HG02588 (cell line): ENCODE data around the gene SHQ1.

Experiments used
- ATAC-seq: cut with Tn5 transposase; IDR thresholded peaks from one replicate; pipeline ENCODE4 v1.9.1; 2021; ENCODE audit warnings: mild to moderate bottlenecking, moderate library complexity; ENCODE audit not compliant: unreplicated experiment

The SHQ1 gene

DNA sequence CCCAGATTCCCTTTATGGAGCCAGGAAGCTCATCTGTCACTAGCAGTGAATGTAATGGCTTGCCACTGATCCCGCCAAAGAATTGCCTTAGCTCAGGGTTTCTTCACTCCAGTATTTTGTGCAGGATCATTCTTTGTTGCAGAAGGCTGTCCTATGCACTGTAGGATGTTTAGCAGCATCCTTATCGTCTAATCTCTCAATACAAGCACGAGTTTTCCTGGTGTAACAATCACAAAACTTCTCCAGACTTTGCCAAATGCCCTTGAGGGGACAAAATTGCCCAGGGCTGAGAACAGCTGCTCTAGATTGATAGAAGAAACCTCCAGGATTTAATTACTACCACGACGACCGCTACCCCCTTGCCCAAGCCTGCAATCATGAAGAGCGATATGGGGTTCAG, 6.8 kb upstream of the SHQ1 start:
- no peak for ATAC-seq

DNA sequence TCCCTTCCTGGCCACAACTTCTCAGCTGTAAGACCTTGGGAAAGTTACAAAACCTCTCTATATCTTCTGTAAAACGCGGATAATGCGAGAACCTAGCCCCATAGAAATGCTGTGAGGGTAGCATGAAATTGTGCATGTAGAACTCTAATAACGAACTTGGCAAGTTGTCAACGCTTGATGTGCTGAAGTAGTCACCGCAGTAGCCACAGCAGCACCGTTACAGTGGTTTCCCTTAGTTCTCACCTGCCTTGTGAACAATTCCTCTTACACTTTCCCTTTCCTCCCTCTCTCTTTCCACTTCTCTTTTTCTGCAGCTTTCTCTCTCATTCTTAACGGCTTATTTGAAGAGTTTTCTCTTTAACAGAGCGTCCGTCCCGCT, 447 bp upstream of the SHQ1 start:
- peak; percentile 27 for ATAC-seq

DNA sequence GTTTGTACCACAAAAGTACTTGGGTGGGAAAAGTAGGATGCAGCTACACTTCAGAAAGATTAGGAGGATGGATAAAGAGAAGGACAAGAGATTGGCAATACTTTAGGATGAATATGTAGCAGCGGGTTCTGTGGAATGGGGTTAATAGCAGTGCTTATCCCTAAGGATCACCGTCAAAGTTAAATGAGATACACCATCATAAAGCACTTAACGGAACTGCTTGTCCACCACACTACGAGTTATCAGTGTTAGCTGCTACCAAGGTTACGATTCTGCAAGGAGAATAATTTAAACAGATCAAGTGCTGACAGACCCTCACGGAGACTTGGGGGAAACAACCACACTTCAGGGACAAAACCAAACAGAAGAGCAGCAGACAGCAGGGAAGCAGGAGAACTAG, 963 bp downstream of the SHQ1 start:
- ATAC-seq = no peak

DNA sequence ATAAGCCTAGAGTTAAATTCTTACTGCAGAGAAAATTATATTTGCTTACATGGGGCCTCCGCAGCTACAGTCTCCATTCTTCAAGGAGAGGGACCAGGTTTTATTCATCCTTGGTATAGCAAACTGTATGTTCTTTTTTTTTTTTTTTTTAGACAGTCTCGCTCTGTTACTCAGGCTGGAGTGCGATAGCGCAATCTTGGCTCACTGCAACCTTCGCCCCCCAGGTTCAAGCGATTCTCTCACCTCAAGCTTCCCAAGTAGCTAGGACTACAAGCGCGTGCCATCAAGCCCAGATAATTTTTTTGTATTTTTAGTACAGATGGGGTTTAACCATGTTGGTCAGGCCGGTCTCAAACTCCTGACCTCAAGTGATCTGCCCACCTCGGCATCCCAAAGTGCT, 2.1 kb downstream of the SHQ1 start:
- ATAC-seq = no peak

DNA sequence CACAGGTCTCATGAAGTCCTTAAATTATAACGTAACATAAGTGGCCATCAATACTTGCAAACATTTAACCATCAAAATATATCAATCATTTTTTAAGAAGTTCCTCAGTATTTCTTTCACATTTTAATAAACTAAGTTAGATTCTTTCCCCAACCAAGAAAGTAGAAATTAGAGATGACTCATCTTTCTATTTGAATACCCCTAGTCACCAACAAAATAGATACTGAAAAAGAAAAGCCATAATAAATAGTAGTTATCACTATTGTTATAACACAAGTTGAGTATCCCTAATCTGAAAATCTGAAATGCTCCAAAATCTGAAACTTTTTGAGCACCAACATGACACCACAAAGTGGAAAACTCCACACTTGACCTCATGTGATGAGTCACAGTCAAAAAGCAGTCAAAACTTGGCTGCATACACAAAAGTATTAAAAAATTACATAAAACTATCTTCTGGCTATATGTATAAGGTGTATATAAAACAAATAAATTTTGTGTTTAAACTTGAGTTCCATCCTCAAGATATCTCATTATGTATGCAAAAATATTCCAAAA, 3.7 kb downstream of the SHQ1 start:
- ATAC-seq = no peak

DNA sequence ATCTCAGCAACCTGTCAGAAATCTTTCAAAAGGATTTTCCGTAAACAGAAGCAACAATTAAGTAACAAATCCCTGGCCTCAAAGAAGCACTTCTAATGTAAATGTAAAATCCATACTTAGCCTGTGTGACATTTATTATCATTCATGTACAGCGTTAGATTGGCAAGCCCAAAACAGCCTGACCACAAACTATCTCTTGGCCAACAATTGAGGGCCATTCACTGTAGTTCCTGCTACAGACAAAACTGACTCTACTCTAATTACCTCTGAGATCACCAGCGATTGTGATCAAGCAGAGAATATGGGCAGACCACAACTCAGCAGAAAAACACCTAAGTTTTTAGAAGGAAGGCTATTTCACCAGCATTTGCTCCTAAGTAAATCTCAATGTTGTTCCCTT, 9.2 kb downstream of the SHQ1 start:
- no peak for ATAC-seq

DNA sequence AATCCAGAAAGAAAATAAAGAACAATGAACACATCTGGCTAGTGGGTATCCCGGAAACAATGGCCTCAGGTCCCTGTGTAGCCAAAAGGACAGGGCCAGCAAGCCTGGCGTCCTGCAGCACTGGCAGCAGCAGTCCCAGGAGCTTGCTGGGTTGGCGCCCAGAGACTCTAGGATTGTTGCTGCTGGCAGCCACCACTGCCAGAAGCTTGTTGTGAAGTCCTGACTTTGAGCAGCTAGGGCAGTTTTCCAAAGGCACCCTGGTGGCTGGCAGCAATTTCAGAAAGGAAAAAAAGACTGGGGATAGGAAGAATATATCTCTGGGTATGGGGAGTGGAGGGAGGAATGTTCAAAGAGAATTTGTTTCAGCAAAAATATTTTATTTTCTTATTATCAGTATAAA, 11.3 kb downstream of the SHQ1 start:
- ATAC-seq = no peak

DNA sequence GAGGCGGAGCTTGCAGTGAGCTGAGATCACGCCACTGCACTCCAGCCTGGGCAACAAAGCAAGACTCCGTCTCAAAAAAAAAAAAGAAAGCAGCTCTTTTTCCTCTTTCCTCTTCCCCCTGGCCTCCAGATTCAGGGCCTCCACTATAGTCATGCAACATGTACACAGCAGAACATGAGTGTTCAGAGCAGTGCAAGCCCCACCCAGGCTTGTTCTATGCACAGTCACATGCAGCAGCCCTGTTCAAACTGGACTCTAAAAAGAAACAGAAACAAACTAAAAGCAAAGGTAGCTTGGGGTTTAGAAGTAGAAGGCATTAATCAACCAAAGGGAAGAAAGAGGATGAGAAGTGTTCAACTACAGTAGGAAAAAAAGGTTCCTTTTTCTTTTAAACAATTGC, 11.8 kb downstream of the SHQ1 start:
- no peak for ATAC-seq

DNA sequence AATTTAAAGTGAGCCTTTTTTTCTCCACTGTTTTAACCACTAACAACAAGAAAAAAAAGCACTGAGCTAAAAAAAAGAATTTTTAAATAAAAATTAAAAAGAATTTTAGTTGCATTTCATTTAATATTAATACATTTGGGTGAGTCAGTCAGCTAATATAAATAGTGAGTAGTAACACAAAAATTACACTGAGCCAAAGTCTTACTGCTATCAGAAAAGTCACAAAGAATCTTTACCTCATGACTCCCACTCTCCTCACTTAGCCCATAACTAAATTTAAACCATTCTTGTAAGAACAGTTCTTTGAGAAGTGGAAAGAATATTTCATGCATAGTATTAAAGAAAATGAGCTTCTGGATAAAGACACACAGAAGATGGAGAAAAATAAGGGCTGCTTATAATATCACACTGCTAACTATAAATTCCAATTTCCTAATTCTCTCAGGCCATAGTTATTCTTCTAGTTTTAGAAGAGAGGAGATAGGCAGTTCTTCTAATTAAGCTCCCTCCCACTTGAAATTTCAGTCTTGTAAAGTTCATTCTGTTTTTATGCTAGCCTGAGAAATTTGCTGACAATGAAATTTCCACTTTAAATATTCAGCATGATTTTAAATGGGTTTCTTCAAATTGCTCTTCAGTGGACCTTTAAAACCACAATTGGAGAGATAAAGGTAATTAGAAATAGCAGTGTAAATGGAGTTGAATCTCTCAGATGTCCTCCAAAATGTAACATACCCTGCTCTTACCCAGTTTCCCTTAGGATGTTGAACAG, 17.6 kb downstream of the SHQ1 start:
- ATAC-seq = no peak

DNA sequence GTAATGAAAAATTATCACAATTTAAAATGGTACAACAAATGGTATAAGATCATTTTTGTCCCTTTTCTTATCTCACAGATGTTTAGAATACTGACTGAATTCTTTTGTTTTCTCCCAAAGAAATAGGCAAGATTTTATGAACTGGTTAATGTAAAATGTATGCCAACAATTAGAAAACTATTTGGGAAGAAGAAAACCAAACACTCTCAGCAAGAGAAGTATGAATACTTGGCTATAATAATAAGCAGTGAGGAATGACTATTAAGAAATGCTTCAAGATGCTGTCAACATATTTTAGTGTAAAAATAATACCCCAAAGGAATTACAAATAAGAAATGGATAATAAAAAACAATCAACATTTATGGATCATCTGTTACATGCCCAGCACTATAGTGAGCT, 18.5 kb downstream of the SHQ1 start:
- no peak for ATAC-seq

DNA sequence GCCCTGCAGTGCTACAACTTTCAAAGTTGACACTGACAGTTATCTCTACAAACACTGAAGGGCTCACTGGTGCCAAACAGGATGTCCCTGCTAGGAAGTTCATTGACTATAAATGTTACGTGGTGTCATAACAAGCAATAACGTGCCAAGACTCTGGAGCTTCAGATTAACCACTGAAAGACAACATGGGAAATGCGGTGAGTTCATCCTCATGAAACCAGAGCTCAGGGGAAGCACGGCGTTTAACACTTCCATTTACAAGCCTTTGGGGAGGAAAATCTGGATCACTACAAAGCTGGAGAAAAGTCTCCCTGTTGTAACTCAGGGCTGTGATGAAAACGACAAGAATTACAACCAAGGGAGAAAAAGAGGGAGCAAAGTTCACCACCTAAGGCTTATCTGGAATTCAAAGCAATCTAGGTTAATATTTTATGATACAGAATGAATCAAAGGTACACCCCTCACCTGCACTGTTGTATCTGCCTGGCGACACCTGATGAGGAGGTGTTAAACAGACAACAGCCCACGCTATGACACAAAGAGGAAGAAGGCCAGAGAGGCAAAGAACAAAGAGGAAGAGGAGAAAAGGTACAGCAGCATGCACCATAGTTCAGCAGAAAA, 27.0 kb downstream of the SHQ1 start:
- ATAC-seq = no peak

DNA sequence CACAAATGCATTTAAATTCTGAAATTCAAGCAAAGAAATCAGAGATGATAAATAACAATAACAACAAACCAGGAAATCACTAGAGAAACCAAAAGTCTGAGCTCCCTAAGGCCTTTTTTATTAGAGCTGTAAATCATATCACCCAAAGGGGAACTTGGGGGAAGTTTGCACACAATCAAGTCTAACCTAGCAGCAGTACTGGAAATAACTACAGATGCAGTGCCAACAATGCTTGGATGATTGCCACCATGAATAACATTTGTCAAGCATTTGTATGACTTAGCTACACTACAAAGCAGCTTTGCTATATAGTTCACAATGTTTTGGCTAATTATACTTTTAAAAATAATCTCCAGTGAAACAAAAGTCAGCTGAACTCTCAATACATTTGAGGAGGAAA, 27.8 kb downstream of the SHQ1 start:
- no peak for ATAC-seq

DNA sequence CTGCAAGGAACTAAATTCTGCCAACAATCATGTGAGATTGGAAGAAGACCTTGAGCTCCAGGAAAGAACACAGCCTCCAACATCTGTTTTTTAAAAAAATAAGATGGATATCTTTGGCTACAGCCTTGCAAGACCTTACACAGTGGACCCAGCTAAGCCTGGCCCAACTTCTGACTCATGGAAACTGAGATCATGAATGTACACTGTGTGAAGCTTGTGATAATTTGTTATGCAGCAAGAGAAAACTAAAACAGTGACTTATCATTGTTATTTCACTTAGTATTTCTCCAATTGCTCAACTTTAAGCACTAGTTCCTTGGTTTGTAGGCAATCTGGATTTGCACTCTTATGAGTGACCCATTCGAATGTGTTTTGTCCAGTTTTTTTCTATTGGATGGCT, 29.3 kb downstream of the SHQ1 start:
- no peak for ATAC-seq

DNA sequence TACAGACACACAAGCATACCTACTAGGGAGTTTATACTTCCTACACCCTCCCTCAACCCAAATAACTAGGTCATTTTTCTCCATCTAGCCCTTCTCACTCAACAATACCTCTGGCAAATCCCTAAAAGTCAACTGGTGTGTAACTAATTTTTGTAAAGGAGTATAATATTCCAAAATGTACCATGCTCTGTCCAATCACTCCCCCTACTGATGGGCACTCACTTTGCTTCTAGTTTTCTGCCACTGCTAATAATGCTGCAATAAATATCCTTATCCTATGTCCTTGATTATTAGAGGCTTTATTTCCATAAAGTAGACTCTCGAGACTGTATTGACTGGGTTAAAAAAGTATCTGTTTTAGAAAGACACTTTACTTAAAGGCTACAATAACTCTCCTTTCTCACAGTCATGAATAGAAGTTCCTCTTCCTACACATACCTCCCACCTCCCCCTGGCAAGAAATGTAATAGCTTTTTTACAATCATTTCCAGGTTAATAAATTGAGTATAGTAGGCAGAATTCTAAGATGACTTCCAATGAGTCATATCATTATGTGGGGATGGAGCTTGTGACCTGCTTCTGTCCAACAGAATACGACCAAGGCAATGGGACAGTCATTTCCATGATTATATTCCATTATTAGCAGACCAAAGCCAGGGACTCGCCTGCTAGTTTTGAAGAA, 30.0 kb downstream of the SHQ1 start:
- no peak for ATAC-seq

DNA sequence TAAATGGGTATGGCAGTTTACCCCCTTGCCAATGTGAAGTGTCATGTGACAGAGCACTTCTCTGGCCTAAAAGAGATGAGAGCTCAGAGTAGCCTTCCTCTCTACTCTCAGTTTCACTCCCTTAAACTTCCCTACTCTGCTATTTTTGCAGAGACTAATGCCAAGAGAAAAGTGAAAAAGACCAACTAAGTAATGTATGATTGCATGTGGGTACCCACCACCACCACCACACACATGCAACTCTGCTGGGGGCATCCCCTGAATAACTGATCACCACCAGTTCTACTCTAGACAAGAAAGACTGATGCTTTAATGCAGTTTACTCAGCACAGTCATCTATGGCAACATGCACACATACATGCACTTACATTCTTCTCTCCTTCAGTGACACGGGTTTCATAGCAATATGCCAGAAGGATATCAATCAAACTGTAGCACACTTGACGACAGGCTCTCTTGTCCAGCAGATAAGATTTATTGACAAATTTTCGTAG, 31.3 kb downstream of the SHQ1 start:
- peak; percentile 69 for ATAC-seq

DNA sequence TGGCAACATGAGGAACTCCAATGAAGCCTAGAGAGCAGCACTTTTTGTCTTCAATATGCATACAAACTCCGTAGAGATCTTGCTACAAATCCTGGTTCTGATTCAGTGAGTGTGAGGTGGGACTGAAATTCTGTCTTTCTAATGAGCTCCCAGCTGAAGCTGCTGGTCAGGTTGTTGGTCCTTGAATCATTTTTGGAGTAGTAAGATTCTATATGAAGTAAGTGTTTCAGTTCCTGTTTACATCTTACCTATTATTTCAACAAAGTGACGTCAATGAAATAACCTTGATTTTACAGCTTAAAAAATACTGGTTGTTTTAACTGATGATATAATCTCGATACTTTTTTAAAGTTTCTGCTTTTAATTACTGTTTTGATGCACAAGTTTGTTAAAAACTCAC, 33.9 kb downstream of the SHQ1 start:
- no peak for ATAC-seq

DNA sequence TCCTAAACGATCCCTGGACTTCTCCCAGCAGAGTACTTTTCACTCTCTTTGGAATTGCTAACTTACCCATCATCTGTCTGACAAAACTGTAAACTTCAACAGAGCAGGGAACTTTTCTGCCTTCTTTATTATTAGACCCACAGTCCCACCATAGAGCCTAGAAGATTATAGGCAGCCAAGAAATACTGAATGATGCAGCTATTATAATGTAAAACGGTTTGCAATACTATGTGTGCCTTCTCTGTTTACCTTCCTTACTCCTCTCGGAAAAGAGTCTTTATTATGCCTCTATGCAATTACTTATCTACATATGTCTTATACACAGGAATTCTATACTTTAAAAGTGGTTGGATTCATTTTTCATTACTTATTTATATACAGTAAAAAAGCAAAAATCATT, 36.0 kb downstream of the SHQ1 start:
- ATAC-seq = no peak

DNA sequence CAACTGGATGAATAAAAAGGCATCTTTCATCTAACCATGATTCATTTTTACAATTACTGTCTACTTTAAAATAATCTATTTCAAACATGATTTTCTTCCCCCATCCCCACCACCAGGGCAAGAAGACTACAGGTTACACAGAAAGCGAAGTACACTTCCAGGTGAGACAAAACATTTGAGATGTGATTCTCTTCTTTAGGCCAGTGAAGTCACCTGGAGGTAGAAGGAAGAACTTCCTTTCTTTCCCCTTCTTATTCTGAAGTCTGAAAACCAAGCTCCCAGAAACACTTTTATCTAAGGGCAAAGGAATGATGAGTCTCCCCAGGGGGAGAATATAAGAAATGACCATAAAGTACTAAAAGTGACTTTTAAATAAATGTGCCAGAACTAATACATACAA, 36.7 kb downstream of the SHQ1 start:
- no peak for ATAC-seq

DNA sequence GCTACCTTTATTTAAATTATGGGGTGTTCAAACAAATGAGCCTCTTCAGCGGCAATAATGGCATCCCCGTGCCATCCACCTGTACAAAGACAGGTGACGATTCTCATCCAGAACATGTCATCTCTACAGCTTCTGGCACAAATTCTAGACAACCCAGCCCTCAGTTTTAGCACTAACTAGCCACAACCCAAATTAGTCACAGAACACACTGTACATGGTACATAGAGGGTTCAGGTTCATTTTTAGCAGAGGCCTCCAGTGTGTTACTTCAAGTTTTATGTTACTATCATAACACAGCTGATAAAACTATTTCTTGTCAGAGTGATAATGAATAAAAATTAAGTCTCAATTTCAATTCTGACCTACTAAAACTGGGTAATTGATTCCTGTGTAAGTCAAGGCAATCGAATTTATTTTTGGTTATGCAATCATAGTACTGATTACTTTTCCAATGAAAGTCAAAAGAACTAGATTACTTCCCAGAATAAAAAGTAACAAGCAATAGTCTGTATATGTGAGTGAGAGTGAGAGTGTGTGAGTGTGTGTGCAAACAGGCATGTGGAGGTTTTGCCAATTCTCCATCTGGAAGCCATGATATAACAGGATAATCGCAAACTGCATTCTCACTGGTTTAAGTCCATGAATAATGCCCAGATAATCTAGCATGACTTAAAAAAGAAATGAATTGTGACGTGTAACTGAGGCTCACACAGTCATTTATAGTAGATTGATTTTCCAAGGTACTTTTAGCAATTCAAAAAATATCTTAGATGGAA, 37.4 kb downstream of the SHQ1 start:
- no peak for ATAC-seq

DNA sequence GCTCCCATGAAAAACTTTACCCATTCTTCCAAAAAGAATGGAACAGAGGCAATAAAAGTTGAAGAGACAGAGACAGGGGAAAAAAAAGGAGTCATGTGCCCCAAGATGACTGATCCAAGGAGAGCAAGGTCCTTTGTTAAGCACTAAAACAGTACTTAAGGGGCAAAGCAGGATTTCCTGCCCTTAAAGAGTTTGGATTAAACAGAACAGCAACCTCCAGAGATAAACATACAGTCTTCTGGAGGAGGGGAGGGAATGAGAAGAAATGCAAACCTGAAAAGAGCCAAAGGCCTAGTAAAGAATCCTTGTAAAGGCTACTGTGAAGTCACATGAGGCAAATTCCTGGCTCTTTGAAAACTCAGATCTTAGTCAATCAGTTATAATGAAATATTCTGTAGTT, 38.2 kb downstream of the SHQ1 start:
- ATAC-seq = no peak

DNA sequence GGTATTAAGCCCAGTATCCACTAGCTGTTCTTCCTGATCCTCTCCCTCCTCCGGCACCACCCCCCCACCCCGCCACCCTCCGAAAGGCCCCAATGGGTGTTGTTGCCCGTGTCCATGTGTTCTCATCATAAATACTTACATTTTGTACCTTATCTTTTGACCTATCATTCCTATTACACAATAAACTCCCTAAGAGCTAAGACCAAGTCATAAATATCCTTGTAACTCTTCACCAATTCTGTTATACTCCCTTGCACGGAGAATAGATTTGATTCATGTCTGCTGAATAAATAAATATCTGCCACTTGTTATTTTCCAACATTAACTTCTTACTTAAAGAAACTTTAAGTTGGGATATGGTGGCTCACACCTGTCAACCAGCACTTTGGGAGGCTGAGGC, 43.9 kb downstream of the SHQ1 start:
- no peak for ATAC-seq
